Activated T-helper 1 cell treated with Interleukin-2 at 50 U/mL for 16 hours (primary cell): ENCODE results near the gene SSH3.
"Not testable (repeated sequence)": the region's sequence is repeated elsewhere in the genome, so short reads cannot be mapped to it uniquely, and the experiment has no call there.

Source experiments
- DNase-seq: peaks from one replicate; pipeline ENCODE4 v3.0.0-alpha.2; 2020; ENCODE audit warnings: low read depth

The SSH3 gene

DNA sequence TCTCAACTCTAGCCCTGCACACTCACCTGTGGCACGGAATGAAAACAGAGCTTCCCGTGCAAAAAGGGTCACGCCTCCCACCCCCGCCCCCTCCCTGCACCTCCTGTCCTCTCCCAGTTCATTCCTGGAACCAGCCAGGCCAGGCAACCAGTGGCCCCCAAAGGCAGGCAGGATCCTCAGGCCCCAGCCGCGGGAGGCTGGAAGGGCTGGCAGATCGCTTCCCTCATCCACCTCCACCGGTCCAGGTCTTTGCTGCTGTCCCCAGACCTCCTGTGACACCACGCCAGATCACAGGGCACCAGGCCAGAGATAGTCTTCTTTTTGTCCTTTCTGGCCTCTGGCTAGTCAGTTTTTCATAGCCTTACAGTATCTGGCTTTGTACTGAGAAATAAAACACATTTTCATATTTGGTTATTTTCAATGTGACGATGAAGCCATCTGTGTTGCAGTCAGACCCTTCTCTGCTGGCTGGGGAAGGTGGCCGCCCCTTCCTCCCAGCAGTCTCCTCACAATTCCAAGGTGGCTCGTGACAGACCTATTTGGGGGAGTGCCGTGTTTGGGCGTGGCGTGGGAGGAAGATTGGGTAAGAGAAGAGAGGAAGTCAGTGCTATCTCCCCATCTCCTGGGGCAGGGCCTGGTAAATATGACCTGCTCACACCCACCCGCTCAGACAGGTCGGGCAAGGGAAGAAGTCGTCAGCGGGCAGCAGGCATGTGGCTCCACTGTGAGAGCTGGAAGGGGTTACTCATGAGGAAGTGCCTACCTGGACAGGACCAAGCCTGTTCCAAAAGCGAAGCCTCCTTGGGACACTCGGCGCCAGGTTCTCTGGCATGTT lies 9.1 kb downstream of the SSH3 start:
- DNase-seq, result no peak

DNA sequence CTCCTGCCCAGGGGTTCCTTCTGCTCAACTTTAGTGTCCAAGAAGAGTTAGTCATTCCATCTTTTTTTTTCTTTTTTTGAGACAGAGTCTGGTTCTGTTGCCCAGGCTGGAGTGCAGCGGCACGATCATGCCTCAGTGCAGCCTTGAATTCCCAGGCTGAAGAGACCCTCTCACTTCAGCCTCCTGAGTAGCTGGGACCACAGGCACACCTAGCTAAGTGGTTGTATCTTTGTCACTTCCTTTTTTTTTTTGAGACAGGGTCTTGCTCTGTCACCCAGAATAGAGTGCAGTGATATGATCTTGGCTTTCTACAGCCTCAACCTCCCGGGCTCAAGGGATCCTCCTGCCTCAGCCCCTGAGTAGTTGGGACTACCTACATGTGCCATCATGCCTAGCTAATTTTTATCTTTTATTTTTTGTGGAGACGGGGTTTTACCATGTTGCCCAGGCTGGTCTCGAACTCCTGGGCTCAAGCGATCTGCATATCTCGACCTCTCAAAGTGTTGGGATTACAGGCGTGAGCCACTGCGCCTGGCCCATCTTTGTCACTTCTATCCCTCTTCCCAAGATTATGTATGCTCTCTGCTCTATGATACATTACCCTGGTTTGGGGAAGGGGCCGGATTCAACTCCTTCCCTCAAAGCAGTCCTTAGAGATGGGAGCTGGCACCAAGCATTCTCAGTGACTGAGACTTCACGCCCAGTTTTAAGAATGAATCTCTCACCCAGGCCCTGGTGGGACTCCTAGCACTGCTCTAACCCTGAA lies 10.0 kb downstream of the SSH3 start:
- DNase-seq, result no peak

DNA sequence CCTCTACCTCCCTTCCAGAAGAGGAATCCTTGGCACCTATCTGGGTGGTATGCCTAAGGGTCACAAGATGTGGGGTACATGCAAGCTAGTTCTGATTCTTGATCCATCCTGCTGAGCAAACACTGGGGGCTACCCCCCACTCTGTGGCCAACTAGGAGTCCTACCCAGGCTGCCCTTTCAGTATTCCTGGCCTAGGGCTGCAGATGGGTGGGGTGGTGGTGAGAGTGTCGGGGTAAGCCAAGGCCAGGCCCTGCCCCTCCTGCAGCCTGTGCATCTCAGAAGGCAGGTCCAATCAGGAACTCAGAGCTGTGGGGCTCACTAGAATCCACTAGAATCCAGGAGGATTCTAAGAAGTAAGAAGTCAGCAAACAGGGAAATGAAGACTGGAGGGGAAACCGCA lies 10.9 kb downstream of the SSH3 start:
- DNase-seq, result no peak

GRCh38 chr11:67315325-67315909 lies 12.1 kb downstream of the SSH3 start:
- no peak for DNase-seq

DNA sequence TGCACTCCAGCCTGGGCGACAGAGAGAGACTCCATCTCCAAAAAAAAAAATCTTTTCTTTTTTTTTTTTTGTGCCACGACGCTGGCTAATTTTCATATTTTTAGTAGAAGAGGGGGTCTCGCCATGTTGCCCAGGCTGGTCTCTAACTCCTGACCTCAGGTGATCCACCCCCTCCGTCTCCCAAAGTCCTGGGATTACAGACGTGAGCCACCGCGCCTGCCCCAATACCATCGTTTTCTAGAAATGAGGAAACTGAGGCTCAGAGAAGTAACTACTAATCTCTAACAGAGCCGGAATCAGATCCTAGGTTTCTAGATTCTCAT lies 13.5 kb downstream of the SSH3 start:
- no peak for DNase-seq

GRCh38 chr11:67317205-67317887 lies 14.0 kb downstream of the SSH3 start:
- DNase-seq, result peak; percentile 97

- no peak for DNase-seq
These were observed 14.7 kb downstream of the SSH3 start for GRCh38 chr11:67317888-67318555.

- not testable (repeated sequence) for DNase-seq
These were observed 15.5 kb downstream of the SSH3 start for GRCh38 chr11:67318876-67319275.

GRCh38 chr11:67320011-67320410 lies 16.7 kb downstream of the SSH3 start:
- DNase-seq, result no peak

GRCh38 chr11:67320691-67321090 lies 17.4 kb downstream of the SSH3 start:
- no peak for DNase-seq

DNA sequence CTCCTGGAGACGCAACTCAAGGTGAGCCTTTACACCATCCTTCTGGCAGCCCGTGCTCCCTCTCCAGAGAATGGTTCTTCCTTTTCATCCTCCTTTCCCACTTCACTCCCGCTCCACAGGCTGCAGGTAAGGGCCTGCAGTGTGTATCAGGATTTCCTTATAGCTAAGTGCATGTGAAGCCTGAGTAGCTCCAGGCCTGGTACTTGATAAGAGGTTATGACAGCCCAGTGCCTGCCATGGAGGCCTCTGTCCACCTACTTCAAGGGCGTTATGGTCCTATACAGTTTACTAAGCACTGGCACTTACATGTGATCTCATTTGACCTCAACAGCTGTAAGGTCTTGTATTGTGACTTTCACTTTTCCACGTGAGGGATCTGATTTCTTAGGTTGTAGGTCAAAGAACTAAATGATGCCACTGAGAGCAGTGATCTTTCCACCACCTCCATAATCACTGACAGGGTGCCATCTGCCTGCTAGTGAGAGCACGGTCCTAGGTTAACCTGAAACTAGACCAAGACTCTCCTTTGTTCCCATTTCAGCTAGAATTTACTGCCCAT lies 18.1 kb downstream of the SSH3 start:
- no peak for DNase-seq

- DNase-seq, result no peak
These were observed 18.7 kb downstream of the SSH3 start for GRCh38 chr11:67322049-67322448.

GRCh38 chr11:67323526-67323925 lies 20.2 kb downstream of the SSH3 start:
- no peak for DNase-seq

DNA sequence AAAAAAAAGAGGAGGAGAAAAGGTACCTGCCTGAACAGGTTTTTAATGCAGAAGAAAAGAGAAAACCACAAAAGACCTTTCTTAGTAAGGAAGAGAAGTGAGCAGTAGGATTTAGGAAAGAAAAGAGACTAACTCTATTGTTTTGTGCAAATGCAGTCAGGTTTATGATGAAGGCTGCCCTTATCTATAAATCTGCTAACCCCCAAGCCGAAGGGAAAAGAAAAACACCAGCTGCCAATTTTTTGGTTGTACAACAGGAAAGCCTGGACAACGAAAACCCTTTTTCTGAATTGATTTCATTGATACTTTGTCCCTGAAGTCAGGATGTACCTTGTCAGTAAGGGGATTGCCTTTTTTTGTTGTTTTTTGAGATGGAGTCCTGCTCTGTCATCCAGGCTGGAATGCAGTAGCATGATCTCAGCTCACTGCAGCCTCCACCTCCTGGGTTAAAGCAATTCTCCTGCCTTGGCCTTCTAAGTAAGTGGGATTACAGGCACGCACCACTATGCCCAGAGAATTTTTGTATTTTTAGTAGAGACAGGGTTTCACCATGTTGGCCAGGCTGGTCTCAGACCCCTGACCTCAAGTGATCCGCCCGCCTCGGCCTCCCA lies 28.9 kb downstream of the SSH3 start:
- no peak for DNase-seq

DNA sequence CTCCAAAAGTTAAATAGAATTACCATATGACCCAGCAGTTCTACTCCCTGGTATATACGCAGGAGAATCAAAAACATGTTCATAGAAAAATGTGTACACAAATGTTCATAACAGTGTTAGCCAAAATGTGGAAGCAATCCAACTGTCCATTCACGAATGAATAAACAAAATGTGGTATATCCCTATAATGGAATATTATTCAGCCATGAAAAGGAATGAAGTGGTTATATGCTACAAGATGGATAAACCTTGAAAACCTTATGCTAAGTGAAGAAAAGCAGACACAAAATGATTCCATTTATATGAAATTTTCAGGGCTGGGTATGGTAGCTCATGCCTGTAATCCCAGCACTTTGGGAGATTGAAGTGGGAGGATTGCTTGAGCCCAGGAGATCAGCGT lies 33.9 kb downstream of the SSH3 start:
- no peak for DNase-seq

- no peak for DNase-seq
These were observed 40.9 kb downstream of the SSH3 start for GRCh38 chr11:67344264-67344663.

DNA sequence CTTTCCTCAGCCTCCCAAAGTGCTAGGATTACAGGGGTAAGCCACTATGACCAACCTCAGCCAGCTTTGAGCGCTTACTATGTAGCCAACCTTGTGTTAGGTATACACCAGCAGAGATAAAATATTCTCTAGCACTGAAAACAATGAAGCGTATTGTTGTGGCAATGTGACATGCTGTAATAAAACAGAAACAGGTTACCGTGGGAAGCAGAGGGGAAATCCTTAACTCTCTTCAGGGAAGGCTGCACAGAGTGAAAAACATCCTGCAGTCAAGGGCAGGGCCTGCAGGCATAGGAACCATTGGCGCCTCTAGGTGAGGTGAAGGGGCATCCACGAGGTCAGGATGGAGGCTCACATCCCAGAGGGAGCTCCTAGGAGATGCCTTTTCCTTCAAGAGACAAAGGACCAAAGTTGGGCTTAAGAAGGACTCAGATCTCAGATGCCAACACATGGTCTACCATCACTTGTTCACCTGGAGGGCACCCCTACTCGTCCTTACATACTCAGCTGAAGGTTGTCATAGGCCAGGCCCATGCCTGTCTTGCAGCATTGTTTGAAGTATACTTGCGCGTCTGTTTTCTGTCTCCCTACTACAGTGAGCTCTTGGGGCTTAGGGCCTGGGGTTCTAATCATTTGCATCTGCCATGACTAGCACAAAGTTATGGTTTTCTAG lies 42.1 kb downstream of the SSH3 start:
- DNase-seq, result no peak

- no peak for DNase-seq
These were observed 42.8 kb downstream of the SSH3 start for GRCh38 chr11:67345920-67346819.

GRCh38 chr11:67347964-67348749 lies 44.8 kb downstream of the SSH3 start:
- no peak for DNase-seq
